SK-N-SH (cell line): ENCODE data around the gene C11orf98. TPM values are rescaled to one million over a fixed set of nuclear protein-coding genes. Genes with fewer than 3 reads are reported as not detected.

Experiments used
- CTCF ChIA-PET: fragments of 300-600, 350-600 bp; formaldehyde crosslinking; extraction: SDS; loops from one replicate; lab custom pipeline; 2021; lab: Yijun Ruan, JAX
- POLR2A ChIA-PET: fragments of 350-600 bp; sonication (Branson Sonifier 250); formaldehyde crosslinking; extraction: SDS; loops from one replicate; lab custom pipeline; 2020; ENCODE audit warnings: antibody characterized with exemption, inconsistent platforms; lab: Yijun Ruan, JAX
- DNase-seq: peaks from one replicate; pipeline ENCODE4 v3.0.0; 2012
- H2AFZ ChIP-seq: fragments of 200-600 bp; sonication (generic); 2 replicates; pipeline ENCODE4 v1.8.1; 2016; ENCODE audit warnings: antibody characterized with exemption, mild to moderate bottlenecking, low read depth
- H3F3A ChIP-seq: fragments of 200-600 bp; sonication (generic); replicated peaks from 2 replicates; pipeline ENCODE3; 2016; ENCODE audit warnings: antibody characterized with exemption, mild to moderate bottlenecking; ENCODE audit not compliant: insufficient read depth
- H3K27ac ChIP-seq, 2 experiments: fragments of 200-500 bp in 1 of 2; fragments of 200-600 bp in 1 of 2; sonication (Bioruptor generic) in 1 of 2; sonication (generic), shearing (Covaris generic) in 1 of 2; 2 replicates each; pipeline versions ENCODE4 v1.5.1 to v1.6.1; 2014 to 2016; ENCODE audit warnings: low read depth in 2 of 2, inconsistent platforms in 1 of 2, low read length in 1 of 2, mild to moderate bottlenecking in 1 of 2, mixed read lengths in 1 of 2
- H3K27me3 ChIP-seq: fragments of 200-600 bp; sonication (generic), shearing (Covaris generic); 2 replicates; pipeline ENCODE4 v1.6.1; 2016; ENCODE audit warnings: mixed run types; ENCODE audit not compliant: insufficient read depth
- H3K36me3 ChIP-seq, 2 experiments: fragments of 200-500 bp in 1 of 2; fragments of 200-600 bp in 1 of 2; sonication (Bioruptor generic) in 1 of 2; sonication (generic) in 1 of 2; replicated peaks in 1 of 2; 2 replicates each; pipeline versions ENCODE3 to v1.5.1; 2014 to 2016; ENCODE audit warnings: low read length in 1 of 2, mild to moderate bottlenecking in 1 of 2; ENCODE audit not compliant: insufficient read depth in 2 of 2, control insufficient read depth in 1 of 2
- H3K4me1 ChIP-seq, 2 experiments: fragments of 200-500 bp in 1 of 2; fragments of 200-600 bp in 1 of 2; sonication (Bioruptor generic) in 1 of 2; sonication (generic), shearing (Covaris generic) in 1 of 2; 2 replicates each; pipeline versions ENCODE4 v1.5.1 to v1.6.1; 2014 to 2016; ENCODE audit warnings: low read depth in 1 of 2, low read length in 1 of 2, mixed run types in 1 of 2; ENCODE audit not compliant: insufficient read depth in 2 of 2, control insufficient read depth in 1 of 2
- H3K4me2 ChIP-seq: fragments of 200-600 bp; sonication (generic), shearing (Covaris generic); 2 replicates; pipeline ENCODE4 v1.6.1; 2017; ENCODE audit warnings: mixed run types
- H3K4me3 ChIP-seq, 2 experiments: fragments of 200-500 bp in 1 of 2; fragments of 200-600 bp in 1 of 2; sonication (Bioruptor generic) in 1 of 2; sonication (generic), shearing (Covaris generic) in 1 of 2; 2 replicates each; pipeline versions ENCODE4 v1.5.1 to v1.8.1; 2014 to 2016; ENCODE audit warnings: low read depth in 2 of 2, inconsistent platforms in 1 of 2, low read length in 1 of 2, mild to moderate bottlenecking in 1 of 2, mixed read lengths in 1 of 2, moderate library complexity in 1 of 2
- H3K79me2 ChIP-seq: fragments of 200-600 bp; sonication (generic); 2 replicates; pipeline ENCODE4 v1.8.1; 2017; ENCODE audit warnings: mild to moderate bottlenecking; ENCODE audit not compliant: insufficient read depth
- H3K9ac ChIP-seq: fragments of 200-600 bp; sonication (generic); 2 replicates; pipeline ENCODE4 v1.6.1; 2017; ENCODE audit warnings: mixed run types
- H3K9me2 ChIP-seq: fragments of 200-600 bp; sonication (generic); 2 replicates; pipeline ENCODE4 v1.6.1; 2017; ENCODE audit warnings: mixed run types
- H3K9me3 ChIP-seq: fragments of 200-600 bp; sonication (generic); 2 replicates; pipeline ENCODE4 v1.6.1; 2017; ENCODE audit warnings: mixed run types, mild to moderate bottlenecking, moderate library complexity
- H4K20me1 ChIP-seq: fragments of 200-600 bp; sonication (generic); 2 replicates; pipeline ENCODE4 v1.6.1; 2017; ENCODE audit warnings: mild to moderate bottlenecking, mixed run types; ENCODE audit not compliant: insufficient read depth
- ELF1 ChIP-seq: IDR thresholded peaks from 2 replicates; pipeline ENCODE4 v1.4.0; 2012
- EP300 ChIP-seq, 2 experiments: IDR thresholded peaks; 2 replicates each; pipeline versions ENCODE4 v1.4.0 to v1.6.1; 2012; ENCODE audit warnings: borderline replicate concordance in 1 of 2, low read depth in 1 of 2, low read length in 1 of 2
- EZH2phosphoT487 ChIP-seq: fragments of 200-600 bp; sonication (generic); IDR thresholded peaks from 2 replicates; pipeline ENCODE4 v1.6.1; 2017; ENCODE audit warnings: low read depth, mixed run types, mild to moderate bottlenecking, antibody characterized with exemption, moderate library complexity, borderline replicate concordance
- GABPA ChIP-seq: IDR thresholded peaks from 2 replicates; pipeline ENCODE4 v1.4.0; 2012; ENCODE audit warnings: low read depth, mild to moderate bottlenecking
- GATA2 ChIP-seq: sonication (generic); formaldehyde crosslinking; IDR thresholded peaks from 2 replicates; pipeline ENCODE4 v1.5.0; 2020; ENCODE audit warnings: mild to moderate bottlenecking, missing genetic modification reagents
- JUND ChIP-seq: IDR thresholded peaks from 2 replicates; pipeline ENCODE4 v1.4.0; 2012
- MXI1 ChIP-seq: IDR thresholded peaks from 2 replicates; pipeline ENCODE4 v1.6.1; 2012; ENCODE audit warnings: mild to moderate bottlenecking, low read depth, low read length, improper control_type of control experiment
- NFIC ChIP-seq: IDR thresholded peaks from 2 replicates; pipeline ENCODE4 v1.4.0; 2012; ENCODE audit warnings: borderline replicate concordance
- RAD21 ChIP-seq: IDR thresholded peaks from 2 replicates; pipeline ENCODE4 v1.6.1; 2012; ENCODE audit warnings: mild to moderate bottlenecking, low read length
- RCOR1 ChIP-seq: fragments of 150-350 bp; IDR thresholded peaks from 2 replicates; pipeline ENCODE4 v1.6.1; 2017; ENCODE audit warnings: antibody characterized with exemption, low read length
- REST ChIP-seq: IDR thresholded peaks from 2 replicates; pipeline ENCODE4 v1.6.1; 2012; ENCODE audit warnings: mild to moderate bottlenecking, low read depth, low read length, moderate library complexity
- RXRA ChIP-seq: IDR thresholded peaks from 2 replicates; pipeline ENCODE4 v1.4.0; 2012; ENCODE audit warnings: low read depth, mild to moderate bottlenecking, borderline replicate concordance
- SMC3 ChIP-seq: IDR thresholded peaks from 2 replicates; pipeline ENCODE4 v1.6.1; 2012; ENCODE audit warnings: low read depth, low read length, improper control_type of control experiment
- TEAD4 ChIP-seq: IDR thresholded peaks from 2 replicates; pipeline ENCODE4 v1.4.0; 2012; ENCODE audit warnings: mild to moderate bottlenecking, borderline replicate concordance; ENCODE audit not compliant: insufficient read depth
- WGBS: methylation state at CpG from one replicate; pipeline ENCODE4 v1.1.6; 2017; ENCODE audit warnings: low lambda C conversion rate; 5-methylcytosine and 5-hydroxymethylcytosine counted together
- polyA plus RNA-seq, 3 experiments: library from polyadenylated mRNA; depleted of rRNA; stranded (reverse); fragments of >200 nt; gene quantifications; 2 replicates each; pipeline ENCODE4 v1.2.3, GENCODE V29; 2012
- TF ChIP-seq, protein P1 (sequence below): IDR thresholded peaks from 2 replicates; pipeline ENCODE4 v1.4.0; 2012; ENCODE audit warnings: low read depth, borderline replicate concordance
- TF ChIP-seq, protein P2 (sequence below): fragments of 200-600 bp; sonication (generic); IDR thresholded peaks from 2 replicates; pipeline ENCODE4 v1.6.1; 2017; ENCODE audit warnings: antibody characterized with exemption, mild to moderate bottlenecking, moderate library complexity
- TF ChIP-seq, protein P3 (sequence below): IDR thresholded peaks from 2 replicates; pipeline ENCODE4 v1.4.0; 2012; ENCODE audit warnings: low read depth

Gene C11orf98
- polyA plus RNA-seq, 1 of the 3 experiments (the other 2 are of a cell fraction) = 126 TPM

- peaks cover 49% of the 10 kb centered on the region for H3K79me2 ChIP-seq
- H3K9ac ChIP-seq = no peak overlapping the region
- peaks cover 7 to 16% of the 10 kb centered on the region in 2 experiments for H3K36me3 ChIP-seq
- no peaks in the 10 kb centered on the region for H3K9me2 ChIP-seq
- 97% methylated on average over 10 of the region's 11 CpGs for WGBS
- peaks cover 7 to 13% of the 10 kb centered on the region in 2 experiments; a peak in 2 of 4 replicates for H3K4me1 ChIP-seq
- H2AFZ ChIP-seq = no peak overlapping the region
- H3F3A ChIP-seq = peaks cover 5% of the 10 kb centered on the region
- ChIA-PET POLR2A (interaction anchor here (7.3 kb wide), 1 partner anchor 15 kb away, joined by 52 read pairs; the partner anchor contains the start of genes C11orf98 and CSKMT), CTCF (interaction anchor here (0.8 to 2.4 kb wide), 2 partner anchors 55 to 58 kb away, joined by 4 to 10 read pairs; partner anchors contain the start of gene TUT1)
- TF ChIP-seq, protein P1, sequence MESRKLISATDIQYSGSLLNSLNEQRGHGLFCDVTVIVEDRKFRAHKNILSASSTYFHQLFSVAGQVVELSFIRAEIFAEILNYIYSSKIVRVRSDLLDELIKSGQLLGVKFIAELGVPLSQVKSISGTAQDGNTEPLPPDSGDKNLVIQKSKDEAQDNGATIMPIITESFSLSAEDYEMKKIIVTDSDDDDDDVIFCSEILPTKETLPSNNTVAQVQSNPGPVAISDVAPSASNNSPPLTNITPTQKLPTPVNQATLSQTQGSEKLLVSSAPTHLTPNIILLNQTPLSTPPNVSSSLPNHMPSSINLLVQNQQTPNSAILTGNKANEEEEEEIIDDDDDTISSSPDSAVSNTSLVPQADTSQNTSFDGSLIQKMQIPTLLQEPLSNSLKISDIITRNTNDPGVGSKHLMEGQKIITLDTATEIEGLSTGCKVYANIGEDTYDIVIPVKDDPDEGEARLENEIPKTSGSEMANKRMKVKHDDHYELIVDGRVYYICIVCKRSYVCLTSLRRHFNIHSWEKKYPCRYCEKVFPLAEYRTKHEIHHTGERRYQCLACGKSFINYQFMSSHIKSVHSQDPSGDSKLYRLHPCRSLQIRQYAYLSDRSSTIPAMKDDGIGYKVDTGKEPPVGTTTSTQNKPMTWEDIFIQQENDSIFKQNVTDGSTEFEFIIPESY = no peak
- TF ChIP-seq, protein P2, sequence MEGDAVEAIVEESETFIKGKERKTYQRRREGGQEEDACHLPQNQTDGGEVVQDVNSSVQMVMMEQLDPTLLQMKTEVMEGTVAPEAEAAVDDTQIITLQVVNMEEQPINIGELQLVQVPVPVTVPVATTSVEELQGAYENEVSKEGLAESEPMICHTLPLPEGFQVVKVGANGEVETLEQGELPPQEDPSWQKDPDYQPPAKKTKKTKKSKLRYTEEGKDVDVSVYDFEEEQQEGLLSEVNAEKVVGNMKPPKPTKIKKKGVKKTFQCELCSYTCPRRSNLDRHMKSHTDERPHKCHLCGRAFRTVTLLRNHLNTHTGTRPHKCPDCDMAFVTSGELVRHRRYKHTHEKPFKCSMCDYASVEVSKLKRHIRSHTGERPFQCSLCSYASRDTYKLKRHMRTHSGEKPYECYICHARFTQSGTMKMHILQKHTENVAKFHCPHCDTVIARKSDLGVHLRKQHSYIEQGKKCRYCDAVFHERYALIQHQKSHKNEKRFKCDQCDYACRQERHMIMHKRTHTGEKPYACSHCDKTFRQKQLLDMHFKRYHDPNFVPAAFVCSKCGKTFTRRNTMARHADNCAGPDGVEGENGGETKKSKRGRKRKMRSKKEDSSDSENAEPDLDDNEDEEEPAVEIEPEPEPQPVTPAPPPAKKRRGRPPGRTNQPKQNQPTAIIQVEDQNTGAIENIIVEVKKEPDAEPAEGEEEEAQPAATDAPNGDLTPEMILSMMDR = no peak
- TF ChIP-seq ELF1 = no peak
- TF ChIP-seq RXRA = no peak
- no peak for TF ChIP-seq RAD21
- no peak for TF ChIP-seq REST
- no peak for TF ChIP-seq NFIC
- no peak for TF ChIP-seq EZH2phosphoT487
- no peak for TF ChIP-seq SMC3
- no peak for TF ChIP-seq EP300 (IDR thresholded peaks at IDR 0.05; ENCODE audit: borderline replicate concordance in 1 of 2, low read depth in 1 of 2, low read length in 1 of 2)
- no peak for TF ChIP-seq TEAD4
- TF ChIP-seq MXI1 = no peak
- no peak for TF ChIP-seq GABPA
- no peak for TF ChIP-seq GATA2
- TF ChIP-seq, protein P3, sequence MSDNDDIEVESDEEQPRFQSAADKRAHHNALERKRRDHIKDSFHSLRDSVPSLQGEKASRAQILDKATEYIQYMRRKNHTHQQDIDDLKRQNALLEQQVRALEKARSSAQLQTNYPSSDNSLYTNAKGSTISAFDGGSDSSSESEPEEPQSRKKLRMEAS = no peak
- no peak for TF ChIP-seq RCOR1
- no peak for TF ChIP-seq JUND
- no peaks in the 10 kb centered on the region for H3K9me3 ChIP-seq
- H3K27ac ChIP-seq = no peak overlapping the region
- no peak overlapping the region for H3K4me2 ChIP-seq
- H4K20me1 ChIP-seq = 0 out of 2 replicates have a peak, but pooled peaks cover 5% of the 10 kb centered on the region
- no peak for DNase-seq
- no peaks in the 10 kb centered on the region for H3K27me3 ChIP-seq
- H3K4me3 ChIP-seq = no peak overlapping the region
These were observed 15.5 kb downstream of the C11orf98 start for GRCh38 chr11:62649486-62649885.
